CD4-positive, alpha-beta T cell treated with Interleukin-15 for 1 hour (primary cell): Measurements from ENCODE around the gene HES6.

Experiments
- DNase-seq: peaks from one replicate; pipeline ENCODE4 v3.0.0-alpha.2; 2020

HES6 gene, protein sequence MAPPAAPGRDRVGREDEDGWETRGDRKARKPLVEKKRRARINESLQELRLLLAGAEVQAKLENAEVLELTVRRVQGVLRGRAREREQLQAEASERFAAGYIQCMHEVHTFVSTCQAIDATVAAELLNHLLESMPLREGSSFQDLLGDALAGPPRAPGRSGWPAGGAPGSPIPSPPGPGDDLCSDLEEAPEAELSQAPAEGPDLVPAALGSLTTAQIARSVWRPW

DNA sequence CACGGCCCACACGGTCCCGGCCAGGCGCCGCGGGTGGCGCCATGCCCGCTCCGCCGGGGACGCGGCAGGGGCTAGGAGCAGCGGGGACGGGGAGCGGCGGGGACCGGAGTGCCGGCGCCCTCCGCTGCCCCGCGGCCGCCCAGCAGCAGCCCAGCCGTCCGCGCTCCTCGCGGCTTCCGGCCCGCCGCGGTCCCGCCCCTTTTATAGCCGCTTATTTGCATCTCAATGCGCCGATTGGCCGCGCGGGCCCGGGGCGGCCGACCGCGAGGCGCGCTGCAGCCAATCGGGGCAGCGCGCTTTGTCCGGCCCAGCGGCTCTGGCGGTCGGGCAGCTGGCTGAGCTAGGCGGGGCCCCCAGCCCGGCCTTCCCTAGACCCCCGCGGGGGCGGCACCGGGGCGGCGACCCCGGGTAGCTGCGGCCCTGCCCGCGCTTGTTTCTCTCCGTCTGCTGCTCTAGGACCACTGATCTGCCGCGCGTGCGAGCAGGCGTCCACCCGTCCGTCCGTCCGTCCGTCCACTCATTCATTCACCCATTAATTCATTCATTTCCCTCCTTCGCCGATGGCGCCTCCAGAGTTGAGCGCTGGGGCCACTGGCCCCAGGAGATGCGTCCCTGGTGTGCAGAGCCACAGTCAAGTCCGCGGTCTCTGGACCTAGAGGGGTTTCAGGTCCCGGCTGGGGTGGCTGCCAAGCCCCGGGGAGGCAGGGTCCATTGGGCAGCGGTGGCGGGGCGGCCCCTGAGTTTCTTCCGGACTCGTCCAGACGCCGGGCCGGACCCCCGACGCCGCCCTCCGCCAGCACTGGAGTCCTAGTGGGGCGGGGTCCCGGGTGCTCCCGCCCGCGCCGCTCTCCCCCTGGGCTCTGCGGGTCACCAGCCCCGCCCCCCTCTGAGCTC lies at the start of gene HES6:
Gene HES6 (minus strand): TSS at position 176 of the 894 bp plus-strand sequence. CDS start 133 bp downstream, at position 43.
- DNase-seq, result peak; percentile 80

DNA sequence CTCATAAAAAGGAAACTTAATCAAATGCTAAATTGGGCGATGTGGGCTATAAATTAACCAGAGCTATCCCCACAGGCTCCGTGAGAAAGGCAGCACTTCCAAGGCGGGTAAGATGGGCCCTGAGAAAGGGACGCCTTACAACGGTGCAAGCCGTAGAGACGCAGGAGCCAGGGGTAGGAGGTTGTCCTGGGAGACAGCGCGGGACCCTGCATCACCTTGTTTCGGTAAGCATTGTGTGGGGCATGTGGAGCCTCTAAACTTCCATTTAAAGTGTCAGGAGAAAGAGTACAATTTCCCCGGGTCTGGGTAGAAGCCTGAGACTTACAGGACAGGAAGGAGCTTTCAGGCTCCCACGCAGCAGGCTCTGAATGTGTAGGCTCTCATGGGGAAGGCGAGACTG lies 49.7 kb upstream of the HES6 start:
- no peak for DNase-seq

DNA sequence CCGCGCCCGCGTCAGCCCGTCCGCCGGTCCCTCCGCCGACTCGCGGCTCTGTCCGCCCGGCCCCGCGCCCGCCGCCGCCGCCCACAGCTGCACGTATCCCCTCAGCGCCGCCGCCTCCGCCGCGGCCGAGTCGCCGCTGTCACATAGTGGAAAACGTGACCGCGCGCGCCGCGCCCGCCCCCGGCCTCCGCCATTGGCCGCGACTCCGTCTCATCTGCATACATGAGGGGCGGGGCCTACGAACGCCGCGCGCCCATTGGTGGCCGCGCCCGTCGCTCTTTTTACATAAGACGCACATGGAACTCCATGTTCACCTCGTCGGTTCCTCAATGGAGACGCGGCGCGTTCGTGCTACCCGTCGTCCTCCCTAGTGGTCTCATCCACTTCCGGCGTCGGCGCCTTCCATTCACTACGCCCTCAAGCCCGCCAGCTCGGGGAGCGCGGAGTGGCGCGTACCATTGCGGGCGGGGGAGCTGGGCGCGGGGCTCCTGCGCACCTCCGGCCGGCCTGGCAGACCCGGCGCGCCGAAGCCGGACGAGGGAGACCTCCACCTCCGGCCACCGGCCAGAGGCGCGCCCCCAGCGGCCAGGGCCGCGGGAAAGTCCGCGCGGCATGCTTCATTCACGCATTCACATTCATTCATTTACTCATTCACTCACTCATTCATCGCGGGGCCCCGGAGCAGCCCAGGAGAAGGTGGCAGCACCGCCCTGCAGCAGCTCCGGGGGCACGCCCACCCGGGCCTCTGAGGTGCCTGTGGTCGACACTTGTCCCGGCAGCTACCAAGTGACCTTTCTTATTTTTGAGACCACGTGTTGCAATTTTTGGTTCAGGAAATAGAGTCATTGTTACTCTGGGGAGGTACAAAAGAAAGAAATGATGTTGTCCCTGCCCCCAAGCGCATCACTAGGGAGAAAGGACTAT lies 49.1 kb upstream of the HES6 start:
- DNase-seq, result peak; percentile 99

DNA sequence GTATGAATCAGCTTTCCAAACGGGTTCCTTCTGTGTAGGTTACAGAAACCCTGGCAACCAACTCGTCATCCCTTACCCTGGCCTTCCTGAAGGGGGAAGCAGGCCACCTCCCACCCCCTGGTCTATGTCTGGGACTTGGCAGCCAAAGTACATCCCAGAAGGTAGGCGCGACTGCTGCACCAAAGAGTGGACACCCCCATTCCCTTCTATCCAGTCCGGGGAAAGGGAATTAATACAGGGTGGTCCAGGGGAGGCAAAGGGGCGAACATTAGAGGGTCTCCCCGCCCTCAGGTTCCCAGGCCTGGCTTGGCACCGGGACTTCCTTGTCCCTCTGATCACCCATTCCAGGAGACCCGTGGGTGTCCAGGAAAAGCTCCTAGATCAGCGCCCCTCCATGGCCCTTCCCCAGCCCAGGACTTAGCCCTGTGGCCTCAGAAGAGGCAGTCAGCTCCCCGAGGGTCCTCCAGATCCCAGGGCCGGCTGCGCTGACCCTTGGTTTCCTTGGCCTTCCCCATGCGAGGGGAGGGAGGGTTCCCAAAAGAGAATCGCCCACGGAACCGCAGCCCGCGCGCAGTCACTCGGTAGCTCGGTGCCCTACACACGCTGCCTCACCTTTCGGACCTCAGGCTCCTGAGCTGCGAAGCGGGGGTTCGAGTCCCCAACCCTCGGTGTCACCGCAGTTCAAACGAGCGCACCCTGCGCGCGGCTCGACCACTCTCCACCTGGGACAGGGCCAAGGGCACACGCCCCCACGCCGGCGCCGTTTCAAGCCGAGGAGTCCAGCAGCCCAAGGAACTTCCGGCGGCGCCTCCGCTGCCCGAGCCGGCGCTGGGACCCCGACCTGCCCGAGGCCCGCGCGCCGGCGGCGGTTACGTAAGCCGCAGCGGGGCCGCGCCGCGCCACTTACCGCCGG lies 48.2 kb upstream of the HES6 start, which contains the start of gene PER2:
Gene PER2 (minus strand): TSS at position 874 of the 913 bp plus-strand sequence. CDS start 10,674 bp downstream, outside the sequence.
- DNase-seq, result peak; percentile 71

DNA sequence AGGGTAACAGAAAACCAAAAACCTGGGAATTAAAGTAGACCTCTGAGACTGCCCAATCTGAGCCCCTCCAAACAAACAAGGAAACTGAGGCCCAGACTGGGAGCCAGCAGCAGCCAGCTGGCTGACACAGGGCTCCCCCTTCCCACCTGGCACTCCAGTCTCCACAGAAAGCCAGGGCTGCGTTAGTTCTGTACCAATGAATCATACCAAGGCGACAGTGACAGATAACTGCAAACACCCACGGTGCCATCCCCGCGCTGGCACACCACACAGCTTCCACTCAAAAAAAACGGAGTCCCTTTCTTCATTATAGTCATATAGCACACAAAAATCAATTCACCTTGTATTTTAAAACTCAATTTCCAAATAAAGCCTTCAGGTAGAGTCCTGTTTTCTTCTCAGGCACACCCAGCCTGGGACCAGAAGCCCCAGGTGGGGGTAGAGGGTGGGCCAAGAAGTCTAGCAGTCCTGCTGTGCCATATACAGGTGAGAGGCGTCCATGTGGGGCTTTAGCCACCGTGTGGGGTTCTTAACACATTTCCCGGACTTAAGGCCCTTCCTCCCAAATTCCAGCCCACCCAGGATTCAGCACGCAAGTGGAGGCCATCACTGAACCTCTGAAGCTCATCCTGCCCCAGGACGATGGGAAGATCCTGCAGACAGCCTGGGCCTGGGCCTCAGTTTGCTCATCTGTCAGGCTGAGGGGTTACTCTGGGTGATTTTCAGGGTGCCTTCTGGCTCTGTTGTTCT lies 47.3 kb upstream of the HES6 start:
- no peak for DNase-seq

DNA sequence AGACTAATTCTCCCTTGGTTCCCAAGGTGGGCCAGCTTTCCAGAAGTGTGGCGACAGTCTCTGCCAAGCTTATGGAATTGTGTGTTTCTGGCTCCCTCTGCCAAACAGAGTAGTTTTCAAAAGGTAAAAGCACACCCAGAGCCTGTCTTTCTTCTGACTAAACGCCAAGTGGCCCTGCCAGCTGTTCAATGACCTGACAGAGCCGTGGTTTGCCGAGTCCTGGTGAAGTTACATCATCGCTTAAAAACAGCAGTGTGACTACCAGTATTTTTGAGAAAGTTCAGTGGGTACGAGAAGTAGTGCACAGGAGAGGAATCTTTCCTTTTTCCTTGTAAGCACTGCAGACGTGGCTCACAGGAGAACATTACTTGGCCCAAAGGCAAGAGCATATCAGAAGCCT lies 46.7 kb upstream of the HES6 start:
- no peak for DNase-seq

DNA sequence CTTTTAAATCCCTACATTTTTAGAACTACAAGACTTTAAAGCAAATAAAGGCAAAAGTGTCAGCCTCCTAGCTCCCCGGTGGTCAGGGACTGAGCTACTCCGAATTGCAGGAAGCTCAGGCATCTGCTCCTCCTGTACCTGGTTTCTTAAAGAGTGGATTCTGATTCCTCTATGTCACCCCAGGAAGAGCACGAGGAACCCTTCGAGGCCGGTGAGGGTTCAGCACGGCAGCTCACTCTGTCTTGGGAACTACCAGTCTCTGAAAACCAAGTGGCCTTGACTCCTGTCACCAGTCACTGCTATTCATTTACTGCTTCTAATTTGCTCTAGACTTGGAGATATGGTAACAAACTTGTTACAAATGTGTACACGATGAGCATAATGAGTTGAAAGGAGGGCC lies 46.3 kb upstream of the HES6 start:
- no peak for DNase-seq

DNA sequence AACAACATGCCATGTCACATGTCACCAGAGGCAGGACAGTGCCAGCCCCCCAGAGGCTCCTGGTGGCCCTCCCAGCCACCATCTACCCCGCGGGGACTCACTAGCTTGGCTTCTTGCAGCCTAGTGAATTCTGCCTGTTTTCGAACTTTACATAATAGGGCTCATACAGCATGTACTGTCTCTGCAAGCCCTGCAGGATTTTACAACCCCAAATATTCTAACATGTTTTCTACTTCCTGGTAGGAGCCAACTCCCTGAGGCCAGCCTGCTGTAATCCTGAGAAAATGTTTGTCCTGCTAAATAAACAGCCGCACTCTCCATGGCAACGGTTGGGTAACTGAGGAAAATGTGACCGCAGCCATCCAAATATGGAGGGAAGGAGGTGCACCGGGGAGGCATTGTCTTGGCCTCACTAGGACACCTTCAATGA lies 45.8 kb upstream of the HES6 start:
- DNase-seq, result no peak

DNA sequence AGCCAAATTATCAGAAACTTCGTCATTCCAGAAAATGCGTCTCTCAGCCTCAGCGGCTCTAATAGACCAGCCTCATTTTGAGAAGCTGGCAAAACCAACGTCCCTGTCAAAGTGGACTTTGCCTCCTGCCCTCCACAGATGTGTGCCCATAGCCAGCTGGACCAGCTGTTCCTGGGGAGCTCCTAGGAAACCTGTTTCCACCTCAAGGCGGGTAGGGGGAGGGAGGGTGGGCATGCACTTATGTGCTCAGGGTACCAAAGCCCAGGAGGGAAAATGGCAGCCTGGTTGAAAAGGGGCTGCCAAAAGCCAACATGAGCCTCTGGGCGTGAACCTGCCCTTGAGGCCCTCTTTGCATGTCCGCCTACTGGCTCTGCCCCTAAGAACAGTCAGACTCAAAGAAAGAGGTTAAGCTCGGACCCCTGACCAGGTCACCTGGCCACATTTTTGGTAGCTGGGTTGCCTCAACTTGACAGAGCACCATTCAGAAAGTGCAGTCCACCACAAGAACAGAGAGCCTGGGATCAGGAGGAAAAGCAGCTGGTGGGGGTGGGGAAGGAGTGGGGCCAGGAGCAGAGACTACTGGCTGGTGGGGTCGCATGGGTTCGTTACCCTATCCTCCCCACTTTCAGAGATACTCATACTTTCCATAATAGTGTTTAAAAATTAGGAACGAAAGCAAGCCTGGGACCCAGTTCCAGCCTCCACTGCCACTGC lies 45.1 kb upstream of the HES6 start:
- no peak for DNase-seq

DNA sequence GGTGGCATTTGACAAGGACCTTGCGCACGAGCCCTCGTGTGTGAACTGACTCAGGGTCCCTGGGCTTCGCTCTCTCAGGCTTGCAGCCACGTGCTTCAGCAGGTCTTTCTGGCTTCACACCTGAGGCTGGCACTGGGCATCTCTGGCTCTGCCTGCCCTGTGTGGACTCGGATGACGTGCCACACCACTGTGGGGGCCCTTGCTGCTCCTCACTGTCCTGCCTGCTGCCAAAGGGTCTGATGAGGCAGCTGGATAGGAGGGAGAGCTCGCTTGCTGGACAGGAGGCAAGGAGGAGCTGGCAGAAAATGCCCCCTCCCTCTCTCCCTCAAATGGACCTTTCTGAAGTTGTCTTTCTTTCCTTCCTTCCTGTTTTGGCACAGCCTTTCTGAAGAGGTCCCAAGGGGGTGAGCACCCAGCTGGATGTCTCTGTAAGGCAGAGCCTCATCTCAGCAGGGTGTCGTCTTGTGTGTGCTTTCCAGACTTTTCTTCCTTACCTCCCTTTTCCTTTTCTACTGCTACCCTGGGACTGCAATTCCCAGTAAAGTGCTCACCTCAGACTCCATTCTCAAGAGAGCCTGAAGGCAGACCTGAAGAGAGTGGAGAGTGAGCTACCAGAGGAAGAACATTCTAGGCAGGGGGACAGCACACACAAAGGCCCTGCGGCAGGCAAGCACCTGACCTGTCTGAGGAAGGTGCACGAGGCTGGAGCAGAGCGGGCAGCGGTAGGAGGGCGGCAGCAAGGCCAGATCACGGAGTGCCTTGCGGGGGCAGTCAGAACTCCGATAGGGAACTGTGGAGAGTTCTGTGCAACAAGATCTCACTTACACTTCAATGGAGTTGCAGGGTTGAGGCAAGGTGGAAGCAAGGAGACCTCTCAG lies 43.3 kb upstream of the HES6 start:
- no peak for DNase-seq

DNA sequence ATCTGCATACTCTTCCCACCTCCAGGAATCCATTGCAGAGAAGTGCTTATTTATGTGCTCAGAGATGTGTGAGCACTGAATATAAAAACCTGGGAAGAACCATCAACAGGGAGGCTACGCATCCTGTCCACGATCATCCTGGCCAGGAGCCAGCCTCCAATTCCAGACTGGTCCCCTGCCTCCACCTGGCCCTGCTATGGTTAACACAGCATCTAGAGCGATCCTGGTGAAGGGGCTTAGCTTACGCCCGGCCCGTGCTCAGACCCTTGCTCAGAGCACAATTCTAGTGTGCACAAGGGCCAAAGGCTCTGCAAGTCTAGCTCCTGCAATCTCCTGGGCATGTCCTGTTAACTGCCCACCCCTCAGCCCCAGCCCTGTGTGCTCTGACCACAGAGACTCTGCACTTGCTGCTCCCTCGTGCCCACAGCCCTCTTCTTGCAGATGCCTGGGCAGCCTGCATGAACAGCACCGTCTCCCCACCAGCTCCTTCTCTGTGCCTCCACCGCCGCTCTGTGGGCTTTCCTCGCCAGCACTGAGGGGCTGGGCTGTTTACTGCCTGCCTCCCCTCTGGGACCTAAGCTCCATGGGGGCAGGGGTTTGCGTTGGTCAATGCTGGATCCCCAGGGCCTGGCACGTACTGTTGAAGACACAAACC lies 42.1 kb upstream of the HES6 start:
- no peak for DNase-seq

DNA sequence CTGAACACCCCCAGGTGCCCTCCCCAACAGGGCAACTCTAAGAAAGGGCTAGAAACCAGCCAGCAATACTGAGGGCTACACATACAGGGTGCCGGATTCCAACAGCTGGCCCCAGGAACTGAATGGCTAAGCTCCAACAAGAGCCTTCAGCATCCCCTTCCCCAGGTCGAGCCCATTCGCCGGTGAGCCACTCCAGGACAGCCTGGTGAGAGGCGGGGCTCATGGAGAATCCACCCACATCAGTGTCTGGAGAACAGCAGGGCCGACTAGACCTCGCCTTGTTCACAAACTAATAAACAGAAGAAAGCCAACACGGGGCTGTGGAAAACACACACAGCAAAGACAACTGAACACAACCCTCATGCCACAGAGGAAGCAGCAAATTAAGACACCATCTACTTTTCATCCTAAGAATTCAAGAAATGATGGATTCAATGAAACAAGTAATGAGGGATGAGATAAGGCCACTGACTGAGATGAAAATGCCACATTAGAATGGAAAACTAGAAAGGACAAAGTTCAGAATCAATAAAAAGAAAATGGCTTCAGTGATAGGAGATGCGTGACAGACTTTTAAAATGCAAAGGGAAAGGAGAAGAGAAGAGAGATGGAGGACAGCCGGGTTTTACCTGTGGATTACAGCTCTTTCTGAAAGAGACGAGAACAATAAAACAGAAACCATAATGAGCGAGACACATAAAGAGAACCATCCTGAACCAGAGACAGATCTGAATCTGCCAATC lies 40.4 kb upstream of the HES6 start:
- no peak for DNase-seq

DNA sequence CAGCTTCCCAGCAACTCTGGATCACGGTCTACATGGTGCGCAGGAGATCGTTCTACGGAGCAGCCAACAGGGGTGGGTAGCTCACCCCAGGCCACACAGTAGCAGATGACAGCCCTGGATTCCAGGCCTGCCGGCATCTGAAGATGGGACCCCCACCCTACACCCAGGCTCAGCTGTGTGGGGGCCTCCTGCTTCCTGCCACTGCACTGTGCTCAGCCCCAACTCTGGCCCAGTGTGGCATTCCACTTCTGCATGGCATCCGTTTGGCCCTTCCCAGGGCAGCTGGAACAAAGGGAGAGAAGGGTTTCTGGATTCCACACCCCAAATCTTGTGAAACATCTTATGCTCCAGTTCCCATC lies 39.5 kb upstream of the HES6 start:
- DNase-seq, result no peak

DNA sequence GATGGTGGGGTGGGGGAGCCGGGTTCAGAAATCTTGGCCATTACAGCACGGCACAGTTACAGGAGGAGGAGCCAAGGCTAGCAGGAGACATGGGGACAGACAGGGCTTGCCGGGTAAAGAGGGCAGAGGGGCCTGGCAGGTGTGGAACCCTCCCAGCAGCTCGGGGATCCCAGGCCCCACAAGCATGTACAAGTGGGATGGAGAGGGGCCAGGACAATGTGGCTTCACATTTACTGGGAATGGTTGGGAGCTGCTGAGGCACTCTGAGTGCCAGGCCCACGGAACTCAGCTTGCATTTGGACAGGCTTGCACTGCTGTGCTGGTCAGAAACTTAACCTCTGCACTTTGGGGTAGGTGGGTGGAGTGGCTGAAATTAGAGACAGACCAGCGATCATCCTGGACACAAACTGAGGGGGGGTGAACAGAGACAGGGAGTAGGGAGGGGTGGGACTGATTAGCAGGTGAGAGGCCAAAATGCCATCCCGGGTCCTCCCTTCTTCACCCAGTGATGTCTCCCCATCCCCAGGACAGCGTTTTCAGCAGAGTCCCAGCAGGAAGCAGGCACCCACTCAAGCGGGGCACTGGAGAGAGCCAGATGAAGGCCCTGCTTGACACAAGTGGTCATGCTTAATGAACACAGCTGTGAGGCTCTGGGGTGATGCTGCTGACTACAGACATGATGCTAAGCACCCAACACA lies 38.9 kb upstream of the HES6 start:
- no peak for DNase-seq

DNA sequence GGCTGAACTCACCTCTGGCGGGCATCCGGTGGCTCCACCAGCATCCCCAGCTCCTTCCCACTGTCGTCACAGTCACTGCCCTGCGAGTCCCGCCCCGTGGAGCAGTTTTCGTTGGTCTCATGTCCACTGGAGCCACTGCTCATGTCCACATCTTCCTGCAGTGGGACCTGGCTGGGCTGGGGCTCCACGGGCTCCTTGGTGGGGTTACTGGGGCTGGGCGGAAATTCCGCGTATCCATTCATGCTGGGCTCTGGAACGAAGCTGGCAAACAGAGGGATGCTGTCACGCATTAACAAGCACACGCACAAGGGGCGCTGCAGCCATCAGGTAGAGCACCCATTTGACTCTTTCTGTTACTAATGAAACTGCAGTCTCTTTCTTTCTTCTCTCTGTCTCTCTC lies 37.9 kb upstream of the HES6 start:
- peak; percentile 7 for DNase-seq

DNA sequence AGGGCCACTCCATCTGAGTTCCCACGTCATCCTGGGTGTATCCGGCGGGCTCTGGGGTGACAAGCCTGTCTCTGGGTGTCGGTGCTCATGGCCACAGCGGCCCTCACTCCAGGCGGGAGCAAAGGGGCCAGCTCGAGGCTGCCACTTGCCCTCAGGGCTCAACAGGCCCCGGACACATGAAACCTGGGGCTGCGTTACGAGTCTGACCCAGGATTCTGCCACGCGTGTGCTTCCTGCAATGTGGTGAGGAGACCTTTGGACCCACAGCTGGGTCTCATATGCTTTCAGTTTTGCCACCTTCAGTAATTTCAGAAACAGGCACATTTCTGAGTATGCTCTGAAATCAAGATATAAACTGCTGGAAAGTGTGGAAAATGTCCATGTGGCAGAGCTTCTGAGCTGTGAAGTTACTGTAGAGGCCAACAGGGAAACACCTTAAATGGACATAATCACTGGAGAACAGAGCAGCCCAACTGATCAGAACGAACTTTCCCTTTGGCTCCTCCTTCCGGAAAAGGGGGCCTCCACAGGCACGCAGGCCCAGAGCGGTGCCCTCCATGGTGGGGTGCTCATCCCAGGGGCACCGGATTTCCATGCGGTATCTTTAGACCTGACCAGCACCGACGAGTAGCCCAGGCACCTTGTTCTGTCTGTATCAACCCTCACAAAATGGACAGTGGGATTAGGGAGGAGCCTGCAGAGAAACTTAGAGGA lies 34.5 kb upstream of the HES6 start:
- DNase-seq, result peak; percentile 1

DNA sequence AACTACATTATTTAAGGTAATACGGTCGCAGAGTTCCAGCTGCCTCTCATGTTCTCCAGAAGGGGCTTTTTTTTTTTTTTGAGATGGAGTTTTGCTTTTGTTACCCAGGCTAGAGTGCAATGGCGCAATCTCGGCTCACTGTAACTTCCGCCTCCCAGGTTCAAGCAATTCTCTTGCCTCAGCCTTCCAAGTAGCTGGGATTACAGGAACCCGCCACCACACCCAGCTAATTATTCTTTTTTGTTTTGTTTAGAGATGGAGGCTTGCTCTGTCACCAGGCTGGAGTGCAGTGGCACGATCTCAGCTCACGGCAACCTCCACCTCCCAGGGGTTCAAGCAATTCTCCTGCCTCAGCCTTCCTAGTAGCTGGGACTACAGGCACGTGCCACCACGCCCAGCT lies 33.6 kb upstream of the HES6 start:
- DNase-seq, result peak; percentile 16
